ENCODE results near the gene ESRP2.

- no peak for TF ChIP-seq CTCF (IDR thresholded peaks at IDR 0.05)
- no peak for TF ChIP-seq POLR2AphosphoS5 (IDR thresholded peaks at IDR 0.05; ENCODE audit: low read depth, low read length)
These were observed 47.8 kb downstream of the ESRP2 start for GRCh38 chr16:68188170-68188569.
